ENCODE measurements around the gene SMIM28. TPM values are rescaled to one million over a fixed set of nuclear protein-coding genes. Genes with fewer than 3 reads are reported as not detected.

Gene SMIM28
- polyA plus RNA-seq, 1 experiment, result not detected

GRCh38 chr6:138371720-138372119 is 6.0 kb upstream of the SMIM28 start:
- no peak for TF ChIP-seq CTCF (IDR thresholded peaks at IDR 0.05; ENCODE audit: low read depth, low read length)
- no peak for DNase-seq (ENCODE audit: low read depth, low spot score)
- H3K27ac ChIP-seq (ENCODE audit: low read depth, low read length), result no peak overlapping the region
- H3K4me3 ChIP-seq (ENCODE audit: low read depth, low read length), result no peak overlapping the region
- no peaks in the 10 kb centered on the region for H3K9me3 ChIP-seq (ENCODE audit: control insufficient read depth, insufficient read depth, low read length)
- H3K27me3 ChIP-seq (ENCODE audit: control insufficient read depth, insufficient read depth, low read length), result peaks cover 2% of the 10 kb centered on the region
- ChIA-PET CTCF (no interaction called here), POLR2A (no interaction called here)

GRCh38 chr6:138372711-138373463 is 4.8 kb upstream of the SMIM28 start:
- Histone ChIP-seq H3K27ac (ENCODE audit: low read depth, low read length) (no peak overlapping the region), H3K27me3 (ENCODE audit: control insufficient read depth, insufficient read depth, low read length) (peaks cover 7% of the 10 kb centered on the region), H3K9me3 (ENCODE audit: control insufficient read depth, insufficient read depth, low read length) (no peaks in the 10 kb centered on the region), H3K4me3 (ENCODE audit: low read depth, low read length) (no peak overlapping the region)
- CTCF ChIA-PET, result no interaction called here
- POLR2A ChIA-PET, result no interaction called here
- TF ChIP-seq CTCF (IDR thresholded peaks at IDR 0.05; ENCODE audit: low read depth, low read length), result no peak
- DNase-seq (ENCODE audit: low read depth, low spot score), result no peak

- POLR2A ChIA-PET, result no interaction called here
- no peaks in the 10 kb centered on the region for H3K9me3 ChIP-seq (ENCODE audit: control insufficient read depth, insufficient read depth, low read length)
- H3K4me3 ChIP-seq (ENCODE audit: low read depth, low read length), result no peak overlapping the region
- H3K27me3 ChIP-seq (ENCODE audit: control insufficient read depth, insufficient read depth, low read length), result peaks cover 9% of the 10 kb centered on the region
- CTCF ChIA-PET, result no interaction called here
- no peak for TF ChIP-seq CTCF (IDR thresholded peaks at IDR 0.05; ENCODE audit: low read depth, low read length)
- DNase-seq (ENCODE audit: low read depth, low spot score), result no peak
- H3K27ac ChIP-seq (ENCODE audit: low read depth, low read length), result no peak overlapping the region
Measured at GRCh38 chr6:138374230-138374629, 3.5 kb upstream of the SMIM28 start.

GRCh38 chr6:138374815-138375214 is 2.9 kb upstream of the SMIM28 start:
- CTCF ChIA-PET, result interaction anchor here (0.7 kb wide), 1 partner anchor 134 kb away, joined by 3 read pairs; no protein-coding TSS in a partner anchor
- POLR2A ChIA-PET, result no interaction called here
- no peaks in the 10 kb centered on the region for H3K9me3 ChIP-seq (ENCODE audit: control insufficient read depth, insufficient read depth, low read length)
- DNase-seq (ENCODE audit: low read depth, low spot score), result no peak
- H3K4me3 ChIP-seq (ENCODE audit: low read depth, low read length), result no peak overlapping the region
- no peak overlapping the region for H3K27ac ChIP-seq (ENCODE audit: low read depth, low read length)
- H3K27me3 ChIP-seq (ENCODE audit: control insufficient read depth, insufficient read depth, low read length), result peaks cover 9% of the 10 kb centered on the region
- TF ChIP-seq CTCF (IDR thresholded peaks at IDR 0.05; ENCODE audit: low read depth, low read length), result no peak

- ChIA-PET CTCF (no interaction called here), POLR2A (no interaction called here)
- Histone ChIP-seq H3K27ac (ENCODE audit: low read depth, low read length) (no peak overlapping the region), H3K27me3 (ENCODE audit: control insufficient read depth, insufficient read depth, low read length) (peaks cover 7% of the 10 kb centered on the region), H3K4me3 (ENCODE audit: low read depth, low read length) (no peak overlapping the region), H3K9me3 (ENCODE audit: control insufficient read depth, insufficient read depth, low read length) (no peaks in the 10 kb centered on the region)
- no peak for TF ChIP-seq CTCF (IDR thresholded peaks at IDR 0.05; ENCODE audit: low read depth, low read length)
- no peak for DNase-seq (ENCODE audit: low read depth, low spot score)
Measured at GRCh38 chr6:138377042-138377441, 663 bp upstream of the SMIM28 start.

Measured in AG04450 (cell line).